ENCODE results near the gene SMCHD1. TPM values are rescaled to one million over a fixed set of nuclear protein-coding genes. Genes with fewer than 3 reads are reported as not detected.

Gene SMCHD1
- total and polyA plus RNA-seq, 4 donors: 7.9 to 88.9 (median 46.6) TPM

GRCh38 chr18:2692508-2692907 lies 37.0 kb downstream of the SMCHD1 start:
- ATAC-seq (ENCODE audit: low FRiP score): no peak
- WGBS, 2 donors: 75 to 87% methylated on average over 3 of the region's 3 CpGs
- peaks cover 0 to 4% of the 10 kb centered on the region in 2 donors for H3K36me3 ChIP-seq (ENCODE audit: control insufficient read depth in 1 of 2, insufficient read depth in 2 of 2, low read length in 1 of 2)

GRCh38 chr18:2697184-2697583 lies 41.7 kb downstream of the SMCHD1 start:
- intact Hi-C loops (cut with DNase I): loop anchor here in 1 of 2 donors (10.0 kb wide), 1 partner anchor 68 kb away; no protein-coding TSS in a partner anchor
- WGBS, 2 donors: 75 to 76% methylated on average over 4 of the region's 4 CpGs
- no peaks in the 10 kb centered on the region for H3K27me3 ChIP-seq (ENCODE audit: control insufficient read depth in 1 of 2, insufficient read depth in 2 of 2, low read length in 1 of 2)
- DNase-seq: no peak
- no peaks in the 10 kb centered on the region for H3K4me1 ChIP-seq (ENCODE audit: control insufficient read depth in 1 of 2, insufficient read depth in 2 of 2, low read length in 2 of 2)
- H3K27ac ChIP-seq (ENCODE audit: low read depth in 1 of 2, low read length in 2 of 2): no peak overlapping the region
- H3K4me3 ChIP-seq (ENCODE audit: low read length in 2 of 2): no peak overlapping the region
- ATAC-seq (ENCODE audit: low FRiP score): no peak
- no peaks in the 10 kb centered on the region for H3K9me3 ChIP-seq (ENCODE audit: control insufficient read depth, low read length)
- H3K36me3 ChIP-seq (ENCODE audit: control insufficient read depth in 1 of 2, insufficient read depth in 2 of 2, low read length in 1 of 2): no peaks in the 10 kb centered on the region

More at GRCh38 chr18:2692508-2692907, 37.0 kb downstream of the SMCHD1 start:
- Histone ChIP-seq H3K9me3 (ENCODE audit: control insufficient read depth, low read length) (no peaks in the 10 kb centered on the region), H3K4me3 (ENCODE audit: low read length in 2 of 2) (no peak overlapping the region), H3K27ac (ENCODE audit: low read depth in 1 of 2, low read length in 2 of 2) (no peak overlapping the region), H3K27me3 (ENCODE audit: control insufficient read depth in 1 of 2, insufficient read depth in 2 of 2, low read length in 1 of 2) (no peaks in the 10 kb centered on the region), H3K4me1 (ENCODE audit: control insufficient read depth in 1 of 2, insufficient read depth in 2 of 2, low read length in 2 of 2) (no peaks in the 10 kb centered on the region)
- DNase-seq: no peak
- intact Hi-C loops (cut with DNase I): loop anchor here in 1 of 2 donors (10.0 kb wide), 1 partner anchor 72 kb away; no protein-coding TSS in a partner anchor

GRCh38 chr18:2699001-2699400 lies 43.5 kb downstream of the SMCHD1 start:
- Histone ChIP-seq H3K9me3 (ENCODE audit: control insufficient read depth, low read length) (no peaks in the 10 kb centered on the region), H3K27ac (ENCODE audit: low read depth in 1 of 2, low read length in 2 of 2) (no peak overlapping the region), H3K27me3 (ENCODE audit: control insufficient read depth in 1 of 2, insufficient read depth in 2 of 2, low read length in 1 of 2) (no peaks in the 10 kb centered on the region), H3K4me1 (ENCODE audit: control insufficient read depth in 1 of 2, insufficient read depth in 2 of 2, low read length in 2 of 2) (no peaks in the 10 kb centered on the region), H3K4me3 (ENCODE audit: low read length in 2 of 2) (no peak overlapping the region), H3K36me3 (ENCODE audit: control insufficient read depth in 1 of 2, insufficient read depth in 2 of 2, low read length in 1 of 2) (no peaks in the 10 kb centered on the region)
- WGBS, 2 donors: 64 to 67% methylated on average over 3 of the region's 3 CpGs
- intact Hi-C loops (cut with DNase I): loop anchor here in 1 of 2 donors (10.0 kb wide), 1 partner anchor 66 kb away; no protein-coding TSS in a partner anchor
- no peak for DNase-seq
- ATAC-seq (ENCODE audit: low FRiP score): no peak

GRCh38 chr18:2704541-2704940 lies 49.0 kb downstream of the SMCHD1 start:
- H3K9me3 ChIP-seq (ENCODE audit: control insufficient read depth, low read length): no peaks in the 10 kb centered on the region
- no peaks in the 10 kb centered on the region for H3K27me3 ChIP-seq (ENCODE audit: control insufficient read depth in 1 of 2, insufficient read depth in 2 of 2, low read length in 1 of 2)
- DNase-seq (no peak), ATAC-seq (ENCODE audit: low FRiP score) (no peak)
- peaks cover 0 to 7% of the 10 kb centered on the region in 2 donors for H3K36me3 ChIP-seq (ENCODE audit: control insufficient read depth in 1 of 2, insufficient read depth in 2 of 2, low read length in 1 of 2)
- no peaks in the 10 kb centered on the region for H3K4me1 ChIP-seq (ENCODE audit: control insufficient read depth in 1 of 2, insufficient read depth in 2 of 2, low read length in 2 of 2)
- no peak overlapping the region for H3K4me3 ChIP-seq (ENCODE audit: low read length in 2 of 2)
- no peak overlapping the region for H3K27ac ChIP-seq (ENCODE audit: low read depth in 1 of 2, low read length in 2 of 2)
- intact Hi-C loops (cut with DNase I): no loop called here
- WGBS, 2 donors: 87 to 91% methylated on average over 2 of the region's 2 CpGs

DNA sequence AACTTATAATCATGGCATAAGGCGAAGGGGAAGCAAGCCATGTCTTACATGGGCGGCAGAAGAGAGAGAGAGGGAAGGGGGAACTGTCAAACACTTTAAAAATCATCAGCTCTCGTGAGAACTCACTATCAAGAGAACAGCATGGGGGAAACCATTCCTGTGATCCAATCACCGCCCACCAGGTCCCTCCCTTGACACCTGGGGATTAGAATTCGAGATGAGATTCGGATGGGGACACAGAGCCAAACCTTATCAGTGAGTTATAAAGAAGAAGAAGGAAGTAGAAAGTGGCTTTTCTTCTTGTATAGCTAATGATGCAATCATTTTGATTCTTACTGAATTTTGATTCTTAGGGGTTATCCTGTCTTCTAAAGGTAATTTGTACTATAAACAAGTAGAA lies 51.4 kb downstream of the SMCHD1 start:
- intact Hi-C loops (cut with DNase I): no loop called here
- peaks cover 0 to 7% of the 10 kb centered on the region in 2 donors for H3K36me3 ChIP-seq (ENCODE audit: control insufficient read depth in 1 of 2, insufficient read depth in 2 of 2, low read length in 1 of 2)
- DNase-seq (no peak), ATAC-seq (ENCODE audit: low FRiP score) (no peak)
- H3K4me1 ChIP-seq (ENCODE audit: control insufficient read depth in 1 of 2, insufficient read depth in 2 of 2, low read length in 2 of 2): no peaks in the 10 kb centered on the region
- H3K27me3 ChIP-seq (ENCODE audit: control insufficient read depth in 1 of 2, insufficient read depth in 2 of 2, low read length in 1 of 2): no peaks in the 10 kb centered on the region
- no peak overlapping the region for H3K4me3 ChIP-seq (ENCODE audit: low read length in 2 of 2)
- WGBS, 2 donors: 84 to 89% methylated on average over 6 of the region's 6 CpGs
- no peaks in the 10 kb centered on the region for H3K9me3 ChIP-seq (ENCODE audit: control insufficient read depth, low read length)
- no peak overlapping the region for H3K27ac ChIP-seq (ENCODE audit: low read depth in 1 of 2, low read length in 2 of 2)

DNA sequence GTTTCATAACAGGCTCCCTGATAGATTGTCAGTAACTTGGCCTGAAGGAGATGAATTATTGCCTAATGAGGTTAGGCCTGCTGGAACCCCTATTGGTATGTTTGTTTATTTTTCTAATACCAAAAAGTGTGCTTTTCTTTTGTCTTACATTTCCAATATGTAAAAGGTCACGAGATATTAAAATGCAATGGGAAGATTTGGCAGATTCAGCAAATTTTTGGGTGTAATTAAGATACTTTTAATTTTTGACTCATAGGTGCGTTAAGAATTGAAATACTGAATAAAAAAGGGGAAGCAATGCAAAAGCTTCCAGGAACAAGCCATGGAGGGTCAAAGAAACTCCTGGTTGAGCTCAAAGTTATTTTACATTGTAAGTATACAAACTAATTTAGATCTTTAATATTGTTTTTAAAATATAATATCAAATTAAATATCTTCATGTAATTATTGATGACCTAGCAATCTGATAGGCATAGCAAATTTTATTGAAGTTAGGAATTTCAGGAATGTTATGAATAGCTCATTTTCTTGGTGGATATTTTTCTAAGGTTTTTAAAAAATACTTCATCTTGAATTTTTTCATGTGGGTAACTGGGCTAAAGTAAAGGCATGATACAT lies 52.1 kb downstream of the SMCHD1 start:
- no peaks in the 10 kb centered on the region for H3K27me3 ChIP-seq (ENCODE audit: control insufficient read depth in 1 of 2, insufficient read depth in 2 of 2, low read length in 1 of 2)
- WGBS, 2 donors: 78 to 88% methylated on average over 2 of the region's 2 CpGs
- no peak overlapping the region for H3K27ac ChIP-seq (ENCODE audit: low read depth in 1 of 2, low read length in 2 of 2)
- DNase-seq (no peak), ATAC-seq (ENCODE audit: low FRiP score) (no peak)
- intact Hi-C loops (cut with DNase I): no loop called here
- no peak overlapping the region for H3K4me3 ChIP-seq (ENCODE audit: low read length in 2 of 2)
- no peaks in the 10 kb centered on the region for H3K4me1 ChIP-seq (ENCODE audit: control insufficient read depth in 1 of 2, insufficient read depth in 2 of 2, low read length in 2 of 2)
- H3K36me3 ChIP-seq (ENCODE audit: control insufficient read depth in 1 of 2, insufficient read depth in 2 of 2, low read length in 1 of 2): peaks cover 0 to 9% of the 10 kb centered on the region in 2 donors
- no peaks in the 10 kb centered on the region for H3K9me3 ChIP-seq (ENCODE audit: control insufficient read depth, low read length)

DNA sequence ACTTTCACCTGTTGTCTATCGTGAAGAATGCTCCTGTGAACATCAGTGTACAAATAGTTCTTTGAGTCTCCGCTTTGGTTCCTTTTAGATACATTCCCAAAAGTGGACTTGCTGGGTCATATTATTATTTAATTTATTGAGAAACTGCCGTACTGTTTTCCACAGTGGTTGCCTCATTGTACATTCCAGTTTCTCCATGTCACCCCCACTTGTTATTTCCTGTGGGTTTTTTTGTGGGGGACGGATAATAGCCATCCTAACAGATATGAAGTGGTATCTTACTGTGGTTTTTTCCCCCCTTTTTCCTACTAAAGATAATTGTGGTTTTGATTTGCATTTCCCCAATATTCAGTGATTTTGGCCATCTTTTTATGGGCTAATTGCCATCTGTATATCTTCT lies 53.8 kb downstream of the SMCHD1 start:
- DNase-seq: no peak
- Histone ChIP-seq H3K27ac (ENCODE audit: low read depth in 1 of 2, low read length in 2 of 2) (no peak overlapping the region), H3K36me3 (ENCODE audit: control insufficient read depth in 1 of 2, insufficient read depth in 2 of 2, low read length in 1 of 2) (peaks cover 0 to 9% of the 10 kb centered on the region in 2 donors), H3K4me3 (ENCODE audit: low read length in 2 of 2) (no peak overlapping the region), H3K4me1 (ENCODE audit: control insufficient read depth in 1 of 2, insufficient read depth in 2 of 2, low read length in 2 of 2) (no peaks in the 10 kb centered on the region), H3K9me3 (ENCODE audit: control insufficient read depth, low read length) (no peaks in the 10 kb centered on the region), H3K27me3 (ENCODE audit: control insufficient read depth in 1 of 2, insufficient read depth in 2 of 2, low read length in 1 of 2) (no peaks in the 10 kb centered on the region)
- 71 to 72% methylated on average over 4 of the region's 4 CpGs for WGBS, 2 donors
- no peak for ATAC-seq (ENCODE audit: low FRiP score)
- intact Hi-C loops (cut with DNase I): no loop called here

GRCh38 chr18:2714140-2714539 lies 58.6 kb downstream of the SMCHD1 start:
- no peak overlapping the region for H3K4me3 ChIP-seq (ENCODE audit: low read length in 2 of 2)
- H3K36me3 ChIP-seq (ENCODE audit: control insufficient read depth in 1 of 2, insufficient read depth in 2 of 2, low read length in 1 of 2): peaks cover 0 to 2% of the 10 kb centered on the region in 2 donors

GRCh38 chr18:2715990-2716389 lies 60.5 kb downstream of the SMCHD1 start:
- intact Hi-C loops (cut with DNase I): no loop called here
- Histone ChIP-seq H3K27me3 (ENCODE audit: control insufficient read depth in 1 of 2, insufficient read depth in 2 of 2, low read length in 1 of 2) (no peaks in the 10 kb centered on the region), H3K4me3 (ENCODE audit: low read length in 2 of 2) (no peak overlapping the region), H3K9me3 (ENCODE audit: control insufficient read depth, low read length) (no peaks in the 10 kb centered on the region), H3K4me1 (ENCODE audit: control insufficient read depth in 1 of 2, insufficient read depth in 2 of 2, low read length in 2 of 2) (no peaks in the 10 kb centered on the region), H3K36me3 (ENCODE audit: control insufficient read depth in 1 of 2, insufficient read depth in 2 of 2, low read length in 1 of 2) (peaks cover 0 to 4% of the 10 kb centered on the region in 2 donors), H3K27ac (ENCODE audit: low read depth in 1 of 2, low read length in 2 of 2) (no peak overlapping the region)
- DNase-seq (no peak), ATAC-seq (ENCODE audit: low FRiP score) (no peak)
- 95% methylated on average over 3 of the region's 3 CpGs for WGBS, 2 donors

More at GRCh38 chr18:2714140-2714539, 58.6 kb downstream of the SMCHD1 start:
- ATAC-seq (ENCODE audit: low FRiP score) (no peak), DNase-seq (no peak)
- H3K27ac ChIP-seq (ENCODE audit: low read depth in 1 of 2, low read length in 2 of 2): no peak overlapping the region
- H3K9me3 ChIP-seq (ENCODE audit: control insufficient read depth, low read length): no peaks in the 10 kb centered on the region
- intact Hi-C loops (cut with DNase I): no loop called here
- H3K4me1 ChIP-seq (ENCODE audit: control insufficient read depth in 1 of 2, insufficient read depth in 2 of 2, low read length in 2 of 2): no peaks in the 10 kb centered on the region
- H3K27me3 ChIP-seq (ENCODE audit: control insufficient read depth in 1 of 2, insufficient read depth in 2 of 2, low read length in 1 of 2): no peaks in the 10 kb centered on the region
